Measurements from ENCODE around the gene PFN2.
"Not testable (repeated sequence)": the region's sequence is repeated elsewhere in the genome, so short reads cannot be mapped to it uniquely, and the experiment has no call there.

PFN2 gene

GRCh38 chr3:149970716-149971402 lies at the start of gene PFN2:
TSS of gene PFN2 (minus strand) at chr3:149970895. CDS start at chr3:149970856, 39 bp downstream.
- DNase-seq, result peak; percentile 41

- DNase-seq, result no peak
Measured at GRCh38 chr3:150015901-150016300, 45.2 kb upstream of the PFN2 start.

- no peak for DNase-seq
Measured at GRCh38 chr3:150014782-150015181, 44.1 kb upstream of the PFN2 start.

- DNase-seq, result no peak
Measured at GRCh38 chr3:150013801-150014200, 43.1 kb upstream of the PFN2 start.

GRCh38 chr3:150006794-150007193 lies 36.1 kb upstream of the PFN2 start:
- no peak for DNase-seq

- no peak for DNase-seq
Measured at GRCh38 chr3:150005243-150006112, 34.8 kb upstream of the PFN2 start.

GRCh38 chr3:150000641-150001040 lies 29.9 kb upstream of the PFN2 start:
- no peak for DNase-seq

- DNase-seq, result no peak
Measured at GRCh38 chr3:149999421-149999820, 28.7 kb upstream of the PFN2 start.

GRCh38 chr3:149998946-149999345 lies 28.3 kb upstream of the PFN2 start:
- DNase-seq, result no peak

- DNase-seq, result no peak
Measured at GRCh38 chr3:149992416-149993058, 21.8 kb upstream of the PFN2 start.

GRCh38 chr3:149990423-149990948 lies 19.8 kb upstream of the PFN2 start:
- no peak for DNase-seq

GRCh38 chr3:149989307-149989706 lies 18.6 kb upstream of the PFN2 start:
- no peak for DNase-seq

- no peak for DNase-seq
Measured at GRCh38 chr3:149983628-149984027, 12.9 kb upstream of the PFN2 start.

GRCh38 chr3:149983053-149983452 lies 12.4 kb upstream of the PFN2 start:
- not testable (repeated sequence) for DNase-seq

- not testable (repeated sequence) for DNase-seq
Measured at GRCh38 chr3:149981979-149982378, 11.3 kb upstream of the PFN2 start.

GRCh38 chr3:149977386-149977785 lies 6.7 kb upstream of the PFN2 start:
- no peak for DNase-seq

GRCh38 chr3:149975919-149976318 lies 5.2 kb upstream of the PFN2 start:
- DNase-seq, result no peak

- DNase-seq, result peak; percentile 62
Measured at GRCh38 chr3:149971403-149972075, 844 bp upstream of the PFN2 start.

GRCh38 chr3:149969940-149970715 lies 567 bp downstream of the PFN2 start:
- DNase-seq, result peak; percentile 38

GRCh38 chr3:149969110-149969939 lies 1.4 kb downstream of the PFN2 start:
- peak; percentile 70 for DNase-seq

- DNase-seq, result no peak
Measured at GRCh38 chr3:149968216-149968615, 2.5 kb downstream of the PFN2 start.
